Measurements from ENCODE around the gene B3GALT6. TPM values are rescaled to one million over a fixed set of nuclear protein-coding genes. Genes with fewer than 3 reads are reported as not detected.
"Not testable (repeated sequence)": the region's sequence is repeated elsewhere in the genome, so short reads cannot be mapped to it uniquely, and the experiment has no call there.

The B3GALT6 gene
- total RNA-seq, 1 experiment from 2014 or later = 8.6 TPM

- H3K4me1 ChIP-seq (ENCODE audit: low read length) = no peaks in the 10 kb centered on the region
- H3K4me2 ChIP-seq (ENCODE audit: low read depth, low read length, poor library complexity, severe bottlenecking) = no peak overlapping the region
- no peaks in the 10 kb centered on the region for H3K9me3 ChIP-seq (ENCODE audit: low read length)
- H3K9ac ChIP-seq (ENCODE audit: low read length) = no peak overlapping the region
- H3K27ac ChIP-seq (ENCODE audit: low read length) = no peak overlapping the region
- H3K4me3 ChIP-seq (ENCODE audit: low read length) = no peak overlapping the region
- H3K36me3 ChIP-seq (ENCODE audit: insufficient read depth, low read length) = no peaks in the 10 kb centered on the region
- no peaks in the 10 kb centered on the region for H3K79me2 ChIP-seq (ENCODE audit: low read length)
- H3K27me3 ChIP-seq (ENCODE audit: low read length) = no peaks in the 10 kb centered on the region
- H2AFZ ChIP-seq (ENCODE audit: low read length) = no peak overlapping the region
- H3K9me2 ChIP-seq (replicated peaks; ENCODE audit: insufficient read depth, low read length) = no peaks in the 10 kb centered on the region
- no peaks in the 10 kb centered on the region for H4K20me1 ChIP-seq (ENCODE audit: insufficient read depth, low read depth, low read length)
- no peak for DNase-seq
Measured at GRCh38 chr1:1191734-1192133, 40.3 kb upstream of the B3GALT6 start.

- no peak overlapping the region for H3K4me3 ChIP-seq (ENCODE audit: low read length)
- DNase-seq = no peak
- no peak overlapping the region for H3K27ac ChIP-seq (ENCODE audit: low read length)
- no peaks in the 10 kb centered on the region for H3K27me3 ChIP-seq (ENCODE audit: low read length)
- no peaks in the 10 kb centered on the region for H3K9me2 ChIP-seq (replicated peaks; ENCODE audit: insufficient read depth, low read length)
- H3K4me2 ChIP-seq (ENCODE audit: low read depth, low read length, poor library complexity, severe bottlenecking) = no peak overlapping the region
- H3K9me3 ChIP-seq (ENCODE audit: low read length) = no peaks in the 10 kb centered on the region
- no peaks in the 10 kb centered on the region for H4K20me1 ChIP-seq (ENCODE audit: insufficient read depth, low read depth, low read length)
- H2AFZ ChIP-seq (ENCODE audit: low read length) = no peak overlapping the region
- H3K79me2 ChIP-seq (ENCODE audit: low read length) = no peaks in the 10 kb centered on the region
- no peaks in the 10 kb centered on the region for H3K4me1 ChIP-seq (ENCODE audit: low read length)
- no peaks in the 10 kb centered on the region for H3K36me3 ChIP-seq (ENCODE audit: insufficient read depth, low read length)
- H3K9ac ChIP-seq (ENCODE audit: low read length) = no peak overlapping the region
Measured at GRCh38 chr1:1194723-1195122, 37.3 kb upstream of the B3GALT6 start.

- not testable (repeated sequence) for H3K27ac ChIP-seq (ENCODE audit: low read length); H3K4me3 ChIP-seq (ENCODE audit: low read length); H3K27me3 ChIP-seq (ENCODE audit: low read length); H3K36me3 ChIP-seq (ENCODE audit: insufficient read depth, low read length); H3K4me1 ChIP-seq (ENCODE audit: low read length); H4K20me1 ChIP-seq (ENCODE audit: insufficient read depth, low read depth, low read length); H3K79me2 ChIP-seq (ENCODE audit: low read length); H2AFZ ChIP-seq (ENCODE audit: low read length); H3K4me2 ChIP-seq (ENCODE audit: low read depth, low read length, poor library complexity, severe bottlenecking); H3K9me3 ChIP-seq (ENCODE audit: low read length); H3K9me2 ChIP-seq (replicated peaks; ENCODE audit: insufficient read depth, low read length); DNase-seq; H3K9ac ChIP-seq (ENCODE audit: low read length)
Measured at GRCh38 chr1:1195726-1196125, 36.3 kb upstream of the B3GALT6 start.

- no peak overlapping the region for H3K27ac ChIP-seq (ENCODE audit: low read length)
- H3K9ac ChIP-seq (ENCODE audit: low read length) = no peak overlapping the region
- no peaks in the 10 kb centered on the region for H4K20me1 ChIP-seq (ENCODE audit: insufficient read depth, low read depth, low read length)
- no peak overlapping the region for H2AFZ ChIP-seq (ENCODE audit: low read length)
- no peak overlapping the region for H3K4me3 ChIP-seq (ENCODE audit: low read length)
- no peak for DNase-seq
- H3K4me2 ChIP-seq (ENCODE audit: low read depth, low read length, poor library complexity, severe bottlenecking) = no peak overlapping the region
- H3K4me1 ChIP-seq (ENCODE audit: low read length) = no peaks in the 10 kb centered on the region
- H3K36me3 ChIP-seq (ENCODE audit: insufficient read depth, low read length) = no peaks in the 10 kb centered on the region
- no peaks in the 10 kb centered on the region for H3K79me2 ChIP-seq (ENCODE audit: low read length)
- no peaks in the 10 kb centered on the region for H3K9me2 ChIP-seq (replicated peaks; ENCODE audit: insufficient read depth, low read length)
- H3K27me3 ChIP-seq (ENCODE audit: low read length) = no peaks in the 10 kb centered on the region
- H3K9me3 ChIP-seq (ENCODE audit: low read length) = no peaks in the 10 kb centered on the region
Measured at GRCh38 chr1:1196431-1197187, 35.4 kb upstream of the B3GALT6 start.

- no peaks in the 10 kb centered on the region for H3K9me2 ChIP-seq (replicated peaks; ENCODE audit: insufficient read depth, low read length)
- no peak overlapping the region for H2AFZ ChIP-seq (ENCODE audit: low read length)
- H3K9ac ChIP-seq (ENCODE audit: low read length) = no peak overlapping the region
- no peak overlapping the region for H3K4me2 ChIP-seq (ENCODE audit: low read depth, low read length, poor library complexity, severe bottlenecking)
- H3K36me3 ChIP-seq (ENCODE audit: insufficient read depth, low read length) = no peaks in the 10 kb centered on the region
- H3K27me3 ChIP-seq (ENCODE audit: low read length) = no peaks in the 10 kb centered on the region
- no peak overlapping the region for H3K4me3 ChIP-seq (ENCODE audit: low read length)
- no peaks in the 10 kb centered on the region for H3K79me2 ChIP-seq (ENCODE audit: low read length)
- H3K9me3 ChIP-seq (ENCODE audit: low read length) = no peaks in the 10 kb centered on the region
- H3K27ac ChIP-seq (ENCODE audit: low read length) = no peak overlapping the region
- H3K4me1 ChIP-seq (ENCODE audit: low read length) = no peaks in the 10 kb centered on the region
- H4K20me1 ChIP-seq (ENCODE audit: insufficient read depth, low read depth, low read length) = no peaks in the 10 kb centered on the region
- no peak for DNase-seq
Measured at GRCh38 chr1:1197188-1197500, 34.9 kb upstream of the B3GALT6 start.

- DNase-seq = no peak
- Histone ChIP-seq H3K9ac (ENCODE audit: low read length) (no peak overlapping the region), H3K79me2 (ENCODE audit: low read length) (no peaks in the 10 kb centered on the region), H4K20me1 (ENCODE audit: insufficient read depth, low read depth, low read length) (no peaks in the 10 kb centered on the region), H3K9me2 (replicated peaks; ENCODE audit: insufficient read depth, low read length) (no peaks in the 10 kb centered on the region), H3K36me3 (ENCODE audit: insufficient read depth, low read length) (no peaks in the 10 kb centered on the region), H3K4me2 (ENCODE audit: low read depth, low read length, poor library complexity, severe bottlenecking) (no peak overlapping the region), H3K27me3 (ENCODE audit: low read length) (no peaks in the 10 kb centered on the region), H2AFZ (ENCODE audit: low read length) (no peak overlapping the region), H3K4me3 (ENCODE audit: low read length) (no peak overlapping the region), H3K4me1 (ENCODE audit: low read length) (no peaks in the 10 kb centered on the region), H3K9me3 (ENCODE audit: low read length) (no peaks in the 10 kb centered on the region), H3K27ac (ENCODE audit: low read length) (no peak overlapping the region)
Measured at GRCh38 chr1:1197551-1198422, 34.2 kb upstream of the B3GALT6 start.

- Histone ChIP-seq H3K79me2 (ENCODE audit: low read length) (no peaks in the 10 kb centered on the region), H3K4me3 (ENCODE audit: low read length) (no peak overlapping the region), H3K9ac (ENCODE audit: low read length) (no peak overlapping the region), H4K20me1 (ENCODE audit: insufficient read depth, low read depth, low read length) (no peaks in the 10 kb centered on the region), H3K4me1 (ENCODE audit: low read length) (no peaks in the 10 kb centered on the region), H2AFZ (ENCODE audit: low read length) (no peak overlapping the region), H3K27ac (ENCODE audit: low read length) (no peak overlapping the region), H3K36me3 (ENCODE audit: insufficient read depth, low read length) (no peaks in the 10 kb centered on the region), H3K27me3 (ENCODE audit: low read length) (no peaks in the 10 kb centered on the region), H3K9me2 (replicated peaks; ENCODE audit: insufficient read depth, low read length) (no peaks in the 10 kb centered on the region), H3K4me2 (ENCODE audit: low read depth, low read length, poor library complexity, severe bottlenecking) (no peak overlapping the region), H3K9me3 (ENCODE audit: low read length) (no peaks in the 10 kb centered on the region)
- DNase-seq = no peak
Measured at GRCh38 chr1:1198423-1199140, 33.5 kb upstream of the B3GALT6 start.
